GM21786 (cell line): ENCODE measurements around the gene GPT2.
"Not testable (repeated sequence)": the region's sequence is repeated elsewhere in the genome, so short reads cannot be mapped to it uniquely, and the experiment has no call there.

Source experiments
- ATAC-seq: cut with Tn5 transposase; IDR thresholded peaks from one replicate; pipeline ENCODE4 v1.9.1; 2021; ENCODE audit not compliant: unreplicated experiment

The GPT2 gene

DNA sequence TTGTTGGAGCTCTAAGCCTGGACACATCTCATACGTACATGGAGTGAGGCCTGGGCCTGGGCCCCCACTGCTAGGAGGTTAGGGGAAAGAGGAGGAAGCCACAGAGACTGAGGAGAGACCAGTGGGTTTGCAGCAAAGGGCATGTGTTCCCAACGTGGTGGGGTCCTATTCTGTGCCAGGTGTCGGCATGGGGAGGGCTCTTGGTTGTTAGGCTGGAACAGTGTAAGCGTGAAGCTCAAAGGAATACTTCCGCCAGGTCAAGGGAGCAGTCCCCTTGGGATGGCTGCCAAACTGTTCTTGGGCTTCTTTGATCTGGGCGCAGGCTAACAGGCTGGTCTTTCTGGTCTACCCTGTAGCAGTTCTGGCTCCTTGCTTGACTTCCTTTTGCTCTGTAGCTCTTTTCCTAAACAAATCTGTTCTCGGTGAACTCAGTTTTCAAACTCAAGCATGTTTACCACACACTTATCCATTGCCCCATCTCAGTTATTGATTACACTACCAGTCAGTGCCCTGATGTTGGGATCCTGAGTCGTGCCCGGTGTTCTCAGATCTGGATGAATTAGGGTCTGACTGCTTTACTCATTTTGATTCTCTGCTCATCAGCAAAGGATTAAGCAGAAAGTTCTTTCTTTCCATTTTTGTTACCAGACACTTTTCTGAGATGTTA, 36.4 kb downstream of the GPT2 start:
- no peak for ATAC-seq

DNA sequence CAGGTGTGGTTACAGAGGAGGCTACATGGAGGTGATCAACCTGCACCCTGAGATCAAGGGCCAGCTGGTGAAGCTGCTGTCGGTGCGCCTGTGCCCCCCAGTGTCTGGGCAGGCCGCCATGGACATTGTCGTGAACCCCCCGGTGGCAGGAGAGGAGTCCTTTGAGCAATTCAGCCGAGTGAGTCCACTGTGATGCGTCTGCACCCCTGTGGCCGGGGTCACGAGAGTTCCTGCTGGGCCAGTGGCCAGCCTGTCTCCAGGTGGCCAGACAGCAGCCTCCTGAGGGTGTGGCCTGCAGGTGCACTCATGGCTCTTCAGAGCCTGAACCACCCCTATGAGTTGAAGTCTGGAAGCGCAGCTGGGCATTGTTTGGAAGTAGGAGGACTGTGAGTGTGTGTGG, 38.1 kb downstream of the GPT2 start:
- ATAC-seq: no peak

DNA sequence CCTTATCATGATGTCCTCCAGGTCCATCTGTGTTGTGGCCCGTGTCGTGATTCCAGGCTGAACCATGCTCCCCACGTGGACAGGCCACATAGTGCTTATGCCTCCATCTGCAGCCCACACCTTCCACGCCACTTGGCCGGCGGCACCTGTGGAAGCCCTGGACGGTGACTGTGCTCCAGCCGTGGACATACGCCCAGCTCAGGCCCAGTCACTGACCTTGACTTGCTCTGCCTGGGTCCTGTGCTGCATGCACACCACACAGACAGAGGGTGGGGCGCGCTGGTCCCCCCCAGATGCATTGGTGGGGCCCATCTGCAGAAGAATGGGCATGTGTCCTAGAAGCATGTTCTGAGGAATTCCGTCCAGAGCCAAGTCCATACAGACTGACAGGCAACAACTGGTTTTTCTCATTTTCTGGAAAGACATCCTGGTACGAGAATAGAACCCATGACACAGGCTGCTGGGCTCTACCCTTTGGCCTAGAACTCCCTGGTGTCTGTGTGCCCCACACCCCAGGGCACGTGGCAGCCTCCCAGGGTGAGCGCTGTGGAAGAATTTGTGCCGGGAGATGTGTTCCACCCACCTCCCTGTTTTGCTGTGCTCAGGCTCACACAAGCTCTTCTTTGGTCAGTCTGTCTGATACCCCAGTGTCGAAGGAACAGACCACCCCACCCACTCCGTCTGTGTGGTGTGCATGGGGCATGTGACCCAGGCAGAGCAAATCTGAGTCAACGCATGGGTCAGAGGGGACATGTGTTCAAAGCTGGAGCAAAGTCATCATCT, 39.5 kb downstream of the GPT2 start:
- ATAC-seq: no peak

DNA sequence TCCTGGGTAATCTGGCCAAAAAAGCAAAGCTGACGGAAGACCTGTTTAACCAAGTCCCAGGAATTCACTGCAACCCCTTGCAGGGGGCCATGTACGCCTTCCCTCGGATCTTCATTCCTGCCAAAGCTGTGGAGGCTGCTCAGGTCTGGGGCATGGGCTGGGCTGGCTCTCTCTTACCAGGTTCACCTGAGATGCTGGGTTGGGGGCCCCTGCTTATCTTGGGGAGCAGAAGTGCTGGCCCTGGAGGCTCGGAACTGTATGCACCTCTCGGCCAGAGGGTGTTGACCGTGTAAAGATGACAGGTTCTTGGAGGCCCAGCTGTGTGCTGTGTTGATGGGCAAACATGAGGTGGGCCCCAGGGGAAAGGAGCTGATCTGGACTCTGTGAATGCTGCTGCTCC, 40.2 kb downstream of the GPT2 start:
- ATAC-seq: no peak

DNA sequence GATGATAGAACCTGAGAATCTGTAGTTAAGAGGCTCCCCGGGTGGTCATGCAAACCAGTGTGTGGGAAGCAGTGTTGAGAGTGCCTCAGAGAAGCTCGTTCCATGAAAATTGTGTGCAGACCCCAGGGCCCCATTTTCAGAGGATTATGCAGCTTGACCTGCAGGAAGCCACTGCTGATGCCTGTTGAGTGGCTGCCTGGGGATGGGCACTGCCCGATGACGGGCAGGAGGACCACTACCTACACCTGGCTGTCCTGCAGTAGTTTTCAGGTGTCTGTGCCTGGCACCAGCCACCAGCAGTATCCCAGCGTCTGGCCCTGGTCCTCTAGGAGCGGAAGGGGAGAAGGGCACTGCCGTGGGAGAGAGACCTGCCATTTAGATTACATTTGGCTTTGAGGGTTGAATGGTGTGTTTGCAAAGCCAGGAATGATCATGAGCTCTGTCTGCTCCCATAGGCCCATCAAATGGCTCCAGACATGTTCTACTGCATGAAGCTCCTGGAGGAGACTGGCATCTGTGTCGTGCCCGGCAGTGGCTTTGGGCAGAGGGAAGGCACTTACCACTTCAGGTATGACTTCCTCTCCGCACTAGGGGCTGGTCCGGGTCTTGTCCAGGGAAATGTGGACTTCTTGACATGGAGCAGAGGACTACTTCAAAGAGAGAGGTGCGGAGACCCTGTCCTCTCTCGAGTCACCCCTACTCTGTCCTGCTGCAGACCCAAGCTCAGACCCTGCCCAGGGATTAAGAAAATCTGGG, 42.5 kb downstream of the GPT2 start:
- ATAC-seq: no peak

DNA sequence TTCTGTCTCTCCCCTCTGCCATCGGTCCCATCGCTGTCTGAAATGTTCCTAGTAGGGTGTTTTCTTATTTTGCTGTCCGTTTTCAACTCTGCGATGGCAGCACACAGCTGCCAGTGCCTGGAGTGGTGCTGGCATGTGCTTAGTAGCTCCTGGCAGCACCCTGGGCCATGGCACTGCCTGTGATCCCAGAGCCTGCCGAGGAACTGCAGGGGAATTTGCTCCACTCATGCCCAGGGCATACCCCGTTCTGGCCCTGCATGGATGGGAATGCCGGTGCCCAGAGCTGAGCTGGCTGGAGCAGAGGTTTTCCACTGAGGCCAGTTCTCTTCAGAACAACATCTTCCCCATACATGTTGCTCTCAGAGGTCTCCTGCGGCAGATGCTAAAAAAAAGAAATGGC, 43.1 kb downstream of the GPT2 start:
- no peak for ATAC-seq

DNA sequence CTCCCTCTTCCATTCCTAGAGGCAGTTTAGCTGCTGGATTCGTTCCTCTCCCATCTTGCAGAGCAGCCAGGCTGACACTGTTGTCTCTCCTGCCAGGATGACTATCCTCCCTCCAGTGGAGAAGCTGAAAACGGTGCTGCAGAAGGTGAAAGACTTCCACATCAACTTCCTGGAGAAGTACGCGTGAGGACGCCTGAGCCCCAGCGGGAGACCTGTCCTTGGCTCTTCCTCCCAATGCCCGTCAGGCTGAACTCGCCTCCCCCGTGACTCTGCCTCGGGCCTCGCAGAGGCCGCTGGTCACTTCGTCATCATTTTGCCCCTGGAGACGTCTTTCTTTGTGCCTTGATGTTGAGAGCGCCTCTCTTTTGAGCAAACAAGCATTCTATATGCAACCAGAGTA, 44.6 kb downstream of the GPT2 start:
- ATAC-seq: no peak

DNA sequence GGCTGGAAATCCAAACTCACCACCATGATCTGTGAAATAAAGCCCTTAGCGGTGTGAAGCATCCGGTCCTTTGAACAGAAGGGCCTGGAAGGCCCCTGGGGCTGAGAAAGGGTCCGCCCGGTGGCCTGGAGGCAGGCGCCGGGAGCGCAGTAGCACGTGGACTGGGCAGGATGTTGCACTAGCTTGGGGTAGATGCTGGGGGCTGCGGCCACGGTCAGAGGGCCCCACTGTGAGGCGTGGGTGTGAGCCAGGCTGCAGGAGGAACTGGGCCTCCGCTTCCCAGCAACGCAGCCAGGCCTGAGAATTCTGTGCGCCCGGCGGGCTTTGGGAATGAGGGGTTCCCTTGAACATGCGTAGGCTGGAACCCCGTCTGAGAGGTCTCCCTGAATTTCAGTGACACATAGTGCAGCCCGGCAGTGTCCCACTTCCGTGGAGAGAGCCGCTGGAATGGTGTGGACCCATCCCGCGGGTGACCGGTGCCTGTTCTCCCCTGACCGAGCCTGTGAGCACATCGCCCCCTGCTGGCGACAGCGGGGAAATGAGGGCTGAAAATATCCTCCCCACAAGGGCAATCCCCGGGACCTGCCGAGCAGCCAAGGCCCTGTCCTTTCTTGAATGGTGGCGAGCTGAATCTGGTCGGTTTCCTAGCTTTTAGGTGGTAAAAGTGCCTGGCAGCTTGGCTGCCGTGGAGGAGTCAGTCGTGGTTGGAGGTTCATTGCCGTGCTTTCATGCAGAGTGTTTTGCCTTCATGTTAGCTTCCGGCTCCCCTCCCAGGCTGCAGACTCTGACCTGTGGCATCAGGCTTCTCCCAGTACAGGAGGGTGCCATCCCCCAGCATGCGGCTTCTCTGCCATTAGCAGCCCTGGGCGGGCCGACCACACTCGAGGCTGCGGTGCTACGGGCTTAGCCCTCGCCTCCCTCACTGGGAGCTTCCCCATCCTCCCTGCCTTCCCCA, 45.5 kb downstream of the GPT2 start:
- no peak for ATAC-seq

DNA sequence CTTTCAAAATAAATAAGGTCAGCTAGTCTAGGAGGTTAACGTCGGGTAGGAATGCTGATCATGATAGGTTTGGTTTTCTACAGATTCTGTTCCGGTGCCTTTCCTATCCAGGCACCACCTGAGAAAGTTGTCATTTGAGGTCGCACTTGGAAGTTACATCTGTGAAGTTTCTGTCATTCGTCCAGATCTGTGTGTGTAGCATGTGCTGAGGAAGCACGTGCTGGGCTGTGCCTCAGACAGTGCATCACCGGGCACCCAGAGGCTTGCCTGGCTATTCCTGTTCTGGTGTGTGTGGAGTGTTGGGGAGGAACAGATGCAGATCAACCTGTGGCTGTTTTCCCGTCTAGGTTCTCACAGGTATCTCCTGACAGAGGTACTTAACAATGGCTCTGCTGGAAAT, 46.7 kb downstream of the GPT2 start:
- ATAC-seq: no peak

DNA sequence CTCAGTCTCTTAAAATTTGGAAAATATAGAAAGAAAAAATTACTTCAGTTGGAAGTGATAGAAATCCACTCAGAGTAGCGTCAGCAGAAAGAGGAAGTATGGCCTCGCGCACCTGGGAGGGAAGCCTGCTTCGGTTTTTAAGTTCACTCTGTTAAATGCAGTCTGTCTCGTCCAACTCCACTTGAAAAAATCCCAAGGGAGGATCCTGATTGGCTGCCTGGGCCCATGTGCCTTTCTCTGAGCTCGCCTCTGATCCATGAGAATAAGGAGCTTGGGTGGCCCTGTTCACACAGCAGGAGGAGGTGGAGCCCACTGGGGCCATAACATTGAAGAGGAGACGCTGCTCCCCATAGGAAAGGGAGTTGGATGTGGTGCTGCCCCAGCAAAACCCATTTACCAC, 48.6 kb downstream of the GPT2 start:
- ATAC-seq: peak; percentile 65

DNA sequence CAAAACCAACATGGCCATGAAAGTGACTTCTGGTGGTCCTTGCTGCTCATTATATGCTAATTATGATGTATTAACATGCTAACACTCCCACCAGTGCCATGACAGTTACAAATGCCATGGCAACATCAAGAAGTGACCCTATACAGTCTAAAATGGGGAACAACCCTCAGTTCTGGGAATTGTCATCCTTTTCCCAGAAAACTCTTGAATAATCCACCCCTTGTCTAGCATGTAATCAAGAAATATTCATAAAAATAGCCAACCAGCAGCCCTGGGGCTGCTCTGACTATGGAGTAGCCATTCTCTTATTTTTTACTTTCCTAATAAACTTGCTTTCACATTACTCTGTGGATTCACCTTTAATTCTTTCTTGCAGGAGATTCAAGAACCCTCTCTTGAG, 53.4 kb downstream of the GPT2 start:
- ATAC-seq: no peak

DNA sequence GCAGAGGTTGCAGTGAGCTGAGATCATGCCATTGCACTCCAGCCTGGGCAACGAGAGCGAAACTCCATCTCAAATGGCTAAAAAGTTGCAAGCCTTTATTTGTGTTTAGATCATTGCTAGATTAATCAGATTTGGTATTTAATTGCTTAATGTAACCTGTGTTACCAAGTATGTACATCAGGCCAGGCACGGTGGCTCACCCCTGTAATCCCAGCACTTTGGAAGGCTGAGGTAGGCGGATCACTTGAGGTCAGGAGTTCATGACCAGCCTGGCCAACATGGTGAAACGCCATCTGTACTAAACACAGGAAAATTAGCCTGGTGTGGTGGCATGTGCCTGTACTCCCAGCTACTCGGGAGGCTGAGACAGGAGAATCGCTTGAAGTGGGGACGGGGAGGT, 60.6 kb downstream of the GPT2 start:
- ATAC-seq: not testable (repeated sequence)

DNA sequence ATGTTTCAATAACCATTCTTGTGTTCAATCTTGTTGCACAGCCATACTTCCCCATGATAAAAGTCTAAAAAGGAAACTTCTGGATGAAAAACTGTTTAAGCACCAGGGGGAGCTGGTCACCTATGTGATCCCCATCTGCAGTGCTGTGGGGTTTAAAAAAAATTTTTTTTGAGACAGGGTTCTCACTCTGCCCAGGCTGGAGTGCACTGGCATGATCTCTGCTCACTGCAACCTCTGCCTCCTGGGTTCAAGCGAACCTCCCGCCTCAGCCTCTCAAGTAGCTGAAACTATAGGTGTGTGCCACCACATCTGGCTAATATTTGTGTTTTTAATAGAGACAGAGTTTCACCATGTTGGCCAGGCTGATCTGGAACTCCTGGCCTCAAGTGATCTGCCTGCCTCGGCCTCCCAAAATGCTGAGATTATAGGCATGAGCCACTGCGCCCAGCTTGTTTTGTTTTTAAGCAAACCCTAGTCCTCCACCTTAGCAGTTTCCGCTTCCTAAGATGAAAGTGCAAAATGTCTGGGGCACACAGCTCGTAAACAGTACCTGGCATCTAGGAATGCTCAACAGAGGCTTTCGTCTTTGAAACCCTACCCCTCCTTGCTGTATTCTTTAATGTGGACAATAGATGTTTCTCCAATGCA, 63.9 kb downstream of the GPT2 start:
- peak; percentile 79 for ATAC-seq

DNA sequence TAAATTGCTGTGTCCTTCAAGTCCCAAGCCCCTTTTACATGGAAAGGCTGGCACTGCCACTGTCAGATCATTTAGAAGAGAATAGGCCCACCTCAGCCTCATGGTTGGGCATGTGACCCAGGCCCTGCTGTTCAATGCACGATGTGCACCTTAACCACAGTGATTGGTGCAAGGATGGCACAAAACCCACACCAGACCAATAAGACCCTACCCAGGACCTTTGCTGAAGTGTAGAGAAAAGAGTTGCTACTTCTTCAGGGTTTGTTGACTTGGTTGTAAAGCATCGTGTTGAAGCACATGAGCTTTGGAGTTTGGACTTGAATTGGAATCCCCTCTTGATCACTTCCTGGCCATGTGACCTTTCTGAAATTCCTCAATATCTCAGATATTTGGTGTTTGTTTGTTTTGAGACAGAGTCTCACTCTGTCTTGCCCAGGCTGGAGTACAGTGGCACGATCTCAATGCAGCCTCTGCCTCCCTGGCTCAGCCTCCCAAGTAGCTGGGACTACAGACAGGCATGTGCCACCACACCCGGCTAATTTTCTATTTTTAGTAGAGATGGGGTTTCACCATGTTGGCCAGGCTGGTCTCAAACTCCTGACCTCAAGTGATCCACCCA, 64.5 kb downstream of the GPT2 start:
- no peak for ATAC-seq

DNA sequence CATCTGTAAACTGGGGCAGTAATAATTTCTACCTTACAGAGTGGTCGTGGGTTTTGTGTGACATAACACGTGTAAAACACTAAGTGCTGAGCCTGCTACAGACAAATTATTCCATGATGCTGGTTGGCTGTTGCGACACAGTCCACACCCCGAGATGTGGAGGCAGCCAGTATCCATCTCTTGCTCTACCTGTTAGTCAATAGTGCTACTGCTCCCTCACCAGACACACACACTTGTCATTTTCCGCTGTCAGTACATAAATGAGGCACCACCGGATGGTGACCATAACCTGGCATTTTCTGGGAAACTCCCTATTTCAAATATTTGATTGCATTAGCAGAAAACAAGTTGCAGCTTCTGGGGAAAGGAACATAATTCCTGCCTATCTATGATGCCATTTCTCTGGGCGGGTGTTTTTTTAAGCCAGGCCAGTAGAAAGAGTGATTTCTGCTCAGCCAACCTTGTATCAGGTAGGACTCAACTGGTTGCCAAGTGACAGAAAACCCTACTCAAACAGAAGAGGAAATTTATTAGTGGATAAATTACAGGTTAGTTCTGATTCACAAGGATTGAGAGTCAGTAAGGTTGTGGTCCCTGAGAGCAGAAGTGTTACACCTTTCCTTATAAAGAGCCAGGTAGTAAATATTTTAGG, 65.2 kb downstream of the GPT2 start:
- no peak for ATAC-seq

DNA sequence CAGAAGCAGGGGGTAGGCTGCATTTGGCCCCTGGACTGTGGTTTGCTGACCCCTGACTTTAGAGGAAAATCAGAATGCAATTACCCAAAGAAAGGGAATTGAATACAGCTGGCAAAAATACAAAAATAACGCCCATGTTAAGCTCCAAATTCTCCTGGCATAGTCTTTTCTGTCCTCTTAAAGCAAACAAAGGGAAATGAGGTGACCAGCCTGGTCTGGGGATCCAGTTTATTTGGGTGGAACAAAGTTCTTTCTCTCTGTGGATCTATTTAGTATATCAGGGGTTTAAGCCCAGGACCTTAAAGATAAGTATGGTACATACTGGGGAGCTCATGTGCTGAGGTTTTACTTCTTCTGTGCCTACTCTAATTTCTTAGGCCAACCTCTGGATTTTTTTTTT, 65.8 kb downstream of the GPT2 start:
- ATAC-seq: no peak

DNA sequence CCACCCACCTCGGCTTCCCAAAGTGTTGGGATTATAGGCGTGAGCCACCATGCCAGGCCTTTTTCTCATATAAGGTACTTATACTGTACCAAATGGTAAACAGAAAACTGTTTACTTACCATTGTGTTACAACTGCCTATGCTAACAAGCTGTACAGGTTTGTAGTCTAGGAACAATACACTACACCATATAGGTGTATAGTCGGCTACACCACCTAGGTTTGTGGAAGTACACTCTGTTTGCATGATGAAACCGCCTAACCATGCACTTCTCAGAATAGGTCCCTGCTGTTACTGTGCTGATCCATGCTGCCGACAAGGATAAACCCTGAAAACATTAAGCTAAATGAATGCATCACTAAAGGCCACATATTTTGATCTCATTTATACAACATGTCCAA, 70.4 kb downstream of the GPT2 start:
- no peak for ATAC-seq

DNA sequence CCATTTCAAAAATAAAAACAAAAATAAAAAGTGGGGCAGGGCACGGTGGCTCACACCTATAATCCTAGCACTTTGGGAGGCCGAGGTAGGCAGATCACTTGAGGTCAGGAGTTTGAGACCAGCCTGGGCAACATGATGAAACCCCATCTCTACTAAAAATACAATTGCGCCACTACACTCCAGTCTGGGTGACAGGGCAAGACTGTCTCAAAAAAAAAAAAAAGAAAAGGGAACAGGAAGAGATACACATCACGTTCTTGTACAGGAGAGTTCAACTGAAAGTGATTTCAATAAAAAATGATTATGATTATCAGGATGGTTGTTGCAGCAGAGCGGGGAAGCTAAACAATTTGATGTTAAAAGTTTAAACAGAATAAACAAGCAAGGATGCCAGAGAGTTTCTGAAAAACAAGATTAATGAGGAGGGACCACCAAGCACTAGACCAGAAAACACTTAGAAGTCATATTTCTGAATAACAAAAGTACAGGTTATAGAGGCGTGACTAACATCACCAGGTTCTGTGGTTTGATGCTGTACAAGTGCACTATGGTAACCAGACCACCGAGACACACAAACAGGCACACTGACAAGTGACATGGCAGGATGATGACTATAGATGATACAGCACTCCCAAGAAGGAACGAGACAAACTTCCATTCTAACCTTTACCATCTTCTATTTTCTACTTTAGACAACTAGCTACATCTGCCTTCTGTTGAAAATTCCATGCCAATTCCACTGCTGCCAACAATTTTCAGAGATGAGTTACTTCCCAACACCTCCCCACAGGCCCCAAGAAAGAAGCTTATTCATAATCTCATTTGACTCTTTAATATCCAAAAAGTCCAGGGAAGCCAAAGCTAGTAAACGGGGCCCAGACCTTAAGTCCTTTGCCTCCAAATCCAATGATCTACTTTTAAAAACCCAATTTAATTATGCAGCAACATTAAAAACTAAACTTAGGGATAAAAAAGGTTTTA, 77.5 kb downstream of the GPT2 start:
- no peak for ATAC-seq
